Activated CD4-positive, alpha-beta T cell treated with anti-CD3 and anti-CD28 coated beads, Interleukin-2, amount 10 ng/mL, durations not matched to agents 24 days and 14 days (primary cell): Measurements from ENCODE around the gene OR2A12. TPM values are rescaled to one million over a fixed set of nuclear protein-coding genes. Genes with fewer than 3 reads are reported as not detected.
A peak's percentile ranks its signal among the peaks of the same experiment; 100 is the strongest.
"Not testable (repeated sequence)": the region's sequence is repeated elsewhere in the genome, so short reads cannot be mapped to it uniquely, and the experiment has no call there.

Experiments
- DNase-seq: peaks from one replicate; pipeline ENCODE4 v3.0.0; 2022
- H3K27ac Mint-ChIP-seq: one replicate; pipeline ENCODE4 v1.8.0; 2022; ENCODE audit warnings: mild to moderate bottlenecking, mixed read lengths
- H3K27me3 Mint-ChIP-seq: one replicate; pipeline ENCODE4 v1.8.0; 2022; ENCODE audit warnings: mixed read lengths
- H3K36me3 Mint-ChIP-seq: one replicate; pipeline ENCODE4 v1.8.0; 2022; ENCODE audit warnings: low read depth, mild to moderate bottlenecking, mixed read lengths
- H3K4me1 Mint-ChIP-seq: one replicate; pipeline ENCODE4 v1.8.0; 2021; ENCODE audit warnings: mixed read lengths
- H3K4me3 Mint-ChIP-seq: one replicate; pipeline ENCODE4 v1.8.0; 2022; ENCODE audit warnings: mild to moderate bottlenecking, moderate library complexity, mixed read lengths
- H3K9me3 Mint-ChIP-seq: one replicate; pipeline ENCODE4 v1.8.0; 2021; ENCODE audit warnings: mixed read lengths
- intact Hi-C: fragments of 100-400 bp; cut with micrococcal nuclease; formaldehyde crosslinking; loops from one replicate; pipeline ENCODE4 v1.15.1; 2023
- total RNA-seq: library from RNA; stranded (reverse); gene quantifications from 2 replicates; pipeline ENCODE4 v1.2.3, GENCODE V29; 2022

Gene OR2A12, protein sequence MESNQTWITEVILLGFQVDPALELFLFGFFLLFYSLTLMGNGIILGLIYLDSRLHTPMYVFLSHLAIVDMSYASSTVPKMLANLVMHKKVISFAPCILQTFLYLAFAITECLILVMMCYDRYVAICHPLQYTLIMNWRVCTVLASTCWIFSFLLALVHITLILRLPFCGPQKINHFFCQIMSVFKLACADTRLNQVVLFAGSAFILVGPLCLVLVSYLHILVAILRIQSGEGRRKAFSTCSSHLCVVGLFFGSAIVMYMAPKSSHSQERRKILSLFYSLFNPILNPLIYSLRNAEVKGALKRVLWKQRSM
- total RNA-seq: not detected in 2 replicates

DNA sequence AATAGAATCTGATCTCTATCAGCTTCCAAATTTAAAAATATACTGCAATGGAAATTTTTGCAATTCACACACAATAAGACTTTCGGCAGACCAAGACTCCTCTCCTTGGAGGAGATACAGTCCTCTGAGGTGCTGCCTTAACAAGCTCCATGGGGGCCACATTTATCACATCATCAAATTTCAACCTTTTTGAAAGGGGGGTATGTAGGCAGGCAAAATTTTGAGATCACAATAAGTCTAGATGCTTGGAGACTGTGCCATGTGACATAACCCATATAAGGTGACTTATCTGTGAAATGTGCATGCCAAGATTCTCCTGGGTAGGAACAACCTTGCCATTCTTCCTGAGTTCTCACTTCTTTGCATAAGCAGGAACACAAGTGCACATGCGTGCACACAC is at the start of gene OR2A12:
Gene OR2A12, plus strand, starts transcription at position 301 of the 400 bp plus-strand sequence. CDS start 8,830 bp downstream, outside the sequence.
- no peak for DNase-seq
- no peaks in the 10 kb centered on the region for H3K4me1 Mint-ChIP-seq
- intact Hi-C loops: no loop called here
- no peaks in the 10 kb centered on the region for H3K27me3 Mint-ChIP-seq
- H3K9me3 Mint-ChIP-seq: peaks cover 4% of the 10 kb centered on the region
- H3K4me3 Mint-ChIP-seq: no peak within 1 kb of the TSS
- H3K36me3 Mint-ChIP-seq: no peaks in the 10 kb centered on the region
- no peak within 1 kb of the TSS for H3K27ac Mint-ChIP-seq

DNA sequence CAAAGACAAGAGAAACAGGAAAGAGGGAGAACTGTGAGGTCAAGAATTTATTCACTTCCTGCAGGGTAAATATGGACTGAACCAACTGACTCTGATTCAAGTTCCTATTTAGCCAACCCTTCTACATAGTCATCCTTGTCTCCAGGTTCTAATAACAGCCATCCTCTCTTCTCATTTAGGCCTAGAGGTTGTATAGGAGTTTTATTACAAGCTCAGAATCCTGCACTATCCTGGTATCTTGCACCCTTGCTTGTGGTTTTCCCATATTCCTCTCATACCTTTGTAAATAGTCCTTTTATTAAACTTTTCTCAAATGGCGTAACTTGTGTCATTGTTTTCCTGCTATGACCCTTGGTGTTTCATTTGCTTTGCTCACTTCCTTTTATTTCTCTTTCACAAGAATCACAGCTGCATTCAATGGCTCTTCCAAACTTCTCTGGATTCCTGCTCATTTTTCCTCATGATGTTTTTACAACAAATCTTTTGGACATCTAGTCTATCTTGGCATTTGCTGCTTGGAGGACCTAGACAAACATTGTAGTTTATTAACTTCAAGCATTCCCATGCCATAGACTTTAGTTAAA is 49.7 kb upstream of the OR2A12 start:
- Mint-ChIP-seq H3K9me3 (no peaks in the 10 kb centered on the region), H3K27me3 (peaks cover 11% of the 10 kb centered on the region), H3K4me3 (no peak overlapping the region), H3K27ac (no peak overlapping the region), H3K36me3 (no peaks in the 10 kb centered on the region), H3K4me1 (no peaks in the 10 kb centered on the region)
- intact Hi-C loops: no loop called here
- no peak for DNase-seq

GRCh38 chr7:144037414-144038035 is 48.6 kb upstream of the OR2A12 start:
- H3K36me3 Mint-ChIP-seq: no peaks in the 10 kb centered on the region

DNA sequence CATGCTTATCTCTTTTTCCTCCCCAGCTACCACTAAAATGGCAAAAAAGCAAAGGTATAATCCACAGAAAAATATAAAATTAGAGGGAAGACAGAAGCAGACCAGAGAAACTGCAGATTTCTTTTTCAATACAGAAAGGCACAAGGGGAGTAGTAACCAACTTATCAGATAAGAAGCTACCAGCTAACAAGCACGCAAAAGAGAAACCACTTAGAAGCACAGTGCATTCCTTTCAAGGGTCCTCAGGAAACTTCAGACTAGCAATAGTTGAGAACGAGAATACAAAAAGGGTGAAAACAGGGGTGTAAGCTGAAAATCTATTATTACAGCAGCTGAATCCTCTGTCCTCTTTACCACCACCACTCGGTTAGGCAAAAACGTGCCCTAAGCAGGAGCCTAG is 47.2 kb upstream of the OR2A12 start:
- Mint-ChIP-seq H3K4me3 (no peak overlapping the region), H3K4me1 (no peaks in the 10 kb centered on the region), H3K27me3 (peaks cover 3% of the 10 kb centered on the region), H3K9me3 (no peaks in the 10 kb centered on the region), H3K27ac (no peak overlapping the region), H3K36me3 (no peaks in the 10 kb centered on the region)
- no peak for DNase-seq
- intact Hi-C loops: no loop called here

More at GRCh38 chr7:144037414-144038035, 48.6 kb upstream of the OR2A12 start:
- no peak for DNase-seq
- H3K4me1 Mint-ChIP-seq: no peaks in the 10 kb centered on the region
- intact Hi-C loops: no loop called here
- no peaks in the 10 kb centered on the region for H3K9me3 Mint-ChIP-seq
- no peak overlapping the region for H3K27ac Mint-ChIP-seq
- peaks cover 7% of the 10 kb centered on the region for H3K27me3 Mint-ChIP-seq
- H3K4me3 Mint-ChIP-seq: no peak overlapping the region

DNA sequence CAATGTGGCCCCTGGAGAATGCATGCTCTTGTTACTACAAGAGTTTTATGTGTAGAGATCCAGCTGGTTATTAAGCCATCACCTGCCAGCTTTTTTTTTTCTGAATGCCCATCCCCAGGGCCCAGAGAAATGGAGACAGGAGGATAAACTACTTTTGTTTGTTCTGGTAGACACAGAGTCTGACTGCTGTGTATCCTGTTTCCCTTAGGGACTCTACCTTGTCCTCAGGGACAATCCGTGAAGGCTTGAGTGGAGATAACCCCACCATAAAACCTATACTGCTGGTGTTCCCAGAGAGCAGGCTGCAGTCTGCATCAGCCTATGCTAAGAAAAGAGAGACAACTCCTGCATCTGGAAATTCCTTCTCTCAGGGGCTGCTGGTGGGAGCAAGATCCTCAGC is 37.4 kb upstream of the OR2A12 start, which contains the start of gene OR2A5:
Gene OR2A5, plus strand, starts transcription at position 301 of the 400 bp plus-strand sequence. CDS start 1,454 bp downstream, outside the sequence.
- H3K9me3 Mint-ChIP-seq: no peaks in the 10 kb centered on the region
- no peak within 1 kb of the TSS for H3K27ac Mint-ChIP-seq
- H3K4me1 Mint-ChIP-seq: no peaks in the 10 kb centered on the region
- DNase-seq: no peak
- intact Hi-C loops: no loop called here
- no peaks in the 10 kb centered on the region for H3K36me3 Mint-ChIP-seq
- H3K4me3 Mint-ChIP-seq: no peak within 1 kb of the TSS
- peaks cover 4% of the 10 kb centered on the region for H3K27me3 Mint-ChIP-seq

GRCh38 chr7:144049491-144049890 is 36.6 kb upstream of the OR2A12 start:
- H3K4me1 Mint-ChIP-seq: no peaks in the 10 kb centered on the region
- H3K36me3 Mint-ChIP-seq: no peaks in the 10 kb centered on the region
- no peak for DNase-seq
- H3K9me3 Mint-ChIP-seq: no peaks in the 10 kb centered on the region
- no peak overlapping the region for H3K4me3 Mint-ChIP-seq
- intact Hi-C loops: no loop called here
- no peak overlapping the region for H3K27ac Mint-ChIP-seq
- peaks cover 6% of the 10 kb centered on the region for H3K27me3 Mint-ChIP-seq

GRCh38 chr7:144050093-144050492 is 36.0 kb upstream of the OR2A12 start:
- intact Hi-C loops: no loop called here
- Mint-ChIP-seq H3K9me3 (no peaks in the 10 kb centered on the region), H3K36me3 (no peaks in the 10 kb centered on the region), H3K27ac (no peak overlapping the region), H3K27me3 (peaks cover 8% of the 10 kb centered on the region), H3K4me1 (no peaks in the 10 kb centered on the region), H3K4me3 (no peak overlapping the region)
- no peak for DNase-seq

GRCh38 chr7:144050884-144051283 is 35.2 kb upstream of the OR2A12 start:
- H3K9me3 Mint-ChIP-seq, intact Hi-C loops, H3K36me3 Mint-ChIP-seq, H3K27ac Mint-ChIP-seq, H3K4me3 Mint-ChIP-seq, H3K27me3 Mint-ChIP-seq, DNase-seq, H3K4me1 Mint-ChIP-seq: not testable (repeated sequence)

- intact Hi-C loops: no loop called here
- Mint-ChIP-seq H3K27ac (no peak overlapping the region), H3K4me1 (no peaks in the 10 kb centered on the region), H3K4me3 (no peak overlapping the region), H3K27me3 (peaks cover 4% of the 10 kb centered on the region), H3K36me3 (no peaks in the 10 kb centered on the region), H3K9me3 (no peaks in the 10 kb centered on the region)
- no peak for DNase-seq
Observed at GRCh38 chr7:144057954-144058353, 28.1 kb upstream of the OR2A12 start.

- no peaks in the 10 kb centered on the region for H3K9me3 Mint-ChIP-seq
- H3K4me3 Mint-ChIP-seq: no peak overlapping the region
- H3K27me3 Mint-ChIP-seq: peaks cover 6% of the 10 kb centered on the region
- H3K36me3 Mint-ChIP-seq: no peaks in the 10 kb centered on the region
- DNase-seq: peak; percentile 59
- no peaks in the 10 kb centered on the region for H3K4me1 Mint-ChIP-seq
- intact Hi-C loops: no loop called here
- no peak overlapping the region for H3K27ac Mint-ChIP-seq
Observed at GRCh38 chr7:144063710-144064109, 22.4 kb upstream of the OR2A12 start.

DNA sequence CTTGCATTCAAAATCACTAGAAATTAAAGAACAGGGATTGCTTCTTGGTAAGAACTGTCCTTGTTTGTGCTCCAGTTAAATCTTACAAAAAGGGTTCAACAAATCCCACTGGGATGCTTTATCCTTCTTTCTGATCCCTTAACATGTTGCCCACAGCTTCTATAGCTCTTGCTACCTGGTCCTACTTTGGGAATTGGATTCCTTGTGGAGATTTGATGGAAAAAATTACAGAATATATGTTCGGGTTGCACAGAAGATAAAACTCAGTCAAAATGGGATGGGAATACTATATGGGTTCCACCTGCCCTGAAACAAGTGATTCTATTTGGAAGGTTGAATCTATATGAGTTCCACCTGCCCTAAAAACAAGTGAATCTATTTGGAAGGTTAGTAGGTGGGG is 16.6 kb upstream of the OR2A12 start, which contains the start of gene OR2A25:
Gene OR2A25, plus strand, starts transcription at position 301 of the 400 bp plus-strand sequence. CDS start 4,409 bp downstream, outside the sequence.
- H3K4me1 Mint-ChIP-seq: no peaks in the 10 kb centered on the region
- H3K36me3 Mint-ChIP-seq: no peaks in the 10 kb centered on the region
- H3K27ac Mint-ChIP-seq: no peak within 1 kb of the TSS
- H3K9me3 Mint-ChIP-seq: no peaks in the 10 kb centered on the region
- intact Hi-C loops: no loop called here
- no peak within 1 kb of the TSS for H3K4me3 Mint-ChIP-seq
- DNase-seq: no peak
- H3K27me3 Mint-ChIP-seq: peaks cover 12% of the 10 kb centered on the region

DNA sequence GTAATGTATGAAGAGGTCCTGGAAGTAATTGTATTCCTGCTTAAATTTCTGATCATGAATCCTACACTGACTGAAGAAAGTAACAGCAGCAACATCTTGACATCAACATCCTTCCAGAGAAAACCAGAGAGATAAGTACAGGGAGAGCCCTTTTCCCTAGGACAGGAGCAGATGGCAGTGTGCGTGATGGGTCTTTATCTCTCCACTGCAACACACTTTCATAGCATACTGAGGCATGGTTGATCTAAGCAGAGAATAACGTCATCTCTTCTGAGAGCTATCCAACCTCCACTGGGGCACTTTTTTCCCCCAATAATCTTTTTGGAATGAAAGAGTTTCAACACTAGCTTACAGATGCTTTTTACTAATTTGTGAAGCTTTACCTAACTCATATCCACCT is 16.1 kb upstream of the OR2A12 start:
- Mint-ChIP-seq H3K9me3 (no peaks in the 10 kb centered on the region), H3K27me3 (peaks cover 12% of the 10 kb centered on the region), H3K4me1 (no peaks in the 10 kb centered on the region), H3K4me3 (no peak overlapping the region), H3K27ac (no peak overlapping the region), H3K36me3 (no peaks in the 10 kb centered on the region)
- intact Hi-C loops: no loop called here
- DNase-seq: no peak

- Mint-ChIP-seq H3K4me3 (no peak overlapping the region), H3K9me3 (no peaks in the 10 kb centered on the region), H3K27me3 (peaks cover 8% of the 10 kb centered on the region), H3K36me3 (no peaks in the 10 kb centered on the region), H3K4me1 (no peaks in the 10 kb centered on the region), H3K27ac (no peak overlapping the region)
- intact Hi-C loops: no loop called here
- no peak for DNase-seq
Observed at GRCh38 chr7:144074374-144074773, 11.7 kb upstream of the OR2A12 start.

DNA sequence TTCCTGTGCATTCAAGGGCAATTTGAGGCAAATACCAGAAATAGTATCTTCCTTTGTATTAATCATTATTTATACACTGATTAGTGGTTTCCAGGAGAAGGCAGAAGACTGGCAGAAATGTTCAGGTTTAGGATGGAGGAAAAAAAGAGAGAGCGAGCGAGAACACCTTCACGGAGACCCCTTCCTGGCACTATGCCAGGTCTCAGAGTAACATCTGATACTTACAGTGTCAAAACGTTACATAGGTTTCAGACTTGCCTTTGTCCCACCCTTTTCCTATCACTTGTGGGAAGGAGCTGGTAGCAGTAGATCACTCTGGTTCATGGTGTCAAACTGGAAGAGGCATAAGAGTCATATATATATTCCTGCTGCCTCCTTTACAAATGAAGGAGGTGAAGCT is 652 bp downstream of the OR2A12 start:
- H3K27ac Mint-ChIP-seq: no peak overlapping the region
- DNase-seq: no peak
- H3K4me3 Mint-ChIP-seq: no peak overlapping the region
- H3K9me3 Mint-ChIP-seq: peaks cover 4% of the 10 kb centered on the region
- no peaks in the 10 kb centered on the region for H3K4me1 Mint-ChIP-seq
- intact Hi-C loops: no loop called here
- H3K36me3 Mint-ChIP-seq: no peaks in the 10 kb centered on the region
- no peaks in the 10 kb centered on the region for H3K27me3 Mint-ChIP-seq
